Measurements from ENCODE around the gene CEP128.
A peak's percentile ranks its signal among the peaks of the same experiment; 100 is the strongest.
"Not testable (repeated sequence)": the region's sequence is repeated elsewhere in the genome, so short reads cannot be mapped to it uniquely, and the experiment has no call there.

The CEP128 gene

DNA sequence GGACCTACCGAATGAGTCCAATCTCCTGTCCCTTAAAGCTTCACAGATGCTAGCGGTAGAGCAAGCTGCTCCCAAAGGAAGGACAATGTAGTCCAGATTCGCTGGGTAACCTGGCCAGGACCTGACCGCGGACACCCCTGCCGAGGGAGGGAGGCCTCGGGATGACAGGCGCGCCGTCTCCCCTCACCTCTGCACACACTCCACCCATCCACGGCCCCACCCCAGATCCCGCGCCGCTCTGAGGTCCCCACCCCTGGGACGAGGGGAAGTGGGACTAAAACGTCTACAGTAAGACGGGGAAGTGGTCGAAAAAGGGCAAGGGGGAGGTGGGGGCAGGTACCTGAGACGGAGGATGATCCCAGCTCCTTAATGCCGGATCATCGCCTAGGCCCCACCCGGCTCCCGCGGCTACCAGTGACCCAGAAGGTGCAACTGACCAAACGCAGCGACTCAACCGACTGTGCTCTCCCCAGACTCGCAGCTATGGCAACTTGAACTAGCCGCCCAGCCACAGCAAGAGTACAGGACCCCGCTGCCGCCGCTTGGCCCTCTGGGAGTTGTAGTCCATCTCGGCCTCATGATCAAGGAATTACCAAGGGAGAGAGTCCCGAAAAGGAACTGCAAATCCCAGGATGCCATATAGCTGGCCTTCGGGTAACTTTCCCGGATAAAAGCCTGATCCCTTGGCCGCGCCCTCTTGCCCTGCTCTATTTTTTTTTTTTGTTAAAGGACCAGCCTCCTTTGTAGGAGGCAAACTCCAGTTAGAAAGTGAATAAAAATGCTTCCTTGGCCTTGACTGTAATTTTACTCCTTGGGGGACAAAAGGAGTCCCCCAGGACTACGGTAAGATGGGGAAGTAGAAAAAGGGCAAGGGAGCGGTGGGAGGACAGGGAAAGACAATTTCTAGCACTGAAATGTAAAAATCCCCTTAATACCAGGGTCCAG is at the start of gene CEP128:
CEP128 (minus strand) TSS at position 498 of the 945 bp plus-strand sequence.
- peak; percentile 97 for DNase-seq

DNA sequence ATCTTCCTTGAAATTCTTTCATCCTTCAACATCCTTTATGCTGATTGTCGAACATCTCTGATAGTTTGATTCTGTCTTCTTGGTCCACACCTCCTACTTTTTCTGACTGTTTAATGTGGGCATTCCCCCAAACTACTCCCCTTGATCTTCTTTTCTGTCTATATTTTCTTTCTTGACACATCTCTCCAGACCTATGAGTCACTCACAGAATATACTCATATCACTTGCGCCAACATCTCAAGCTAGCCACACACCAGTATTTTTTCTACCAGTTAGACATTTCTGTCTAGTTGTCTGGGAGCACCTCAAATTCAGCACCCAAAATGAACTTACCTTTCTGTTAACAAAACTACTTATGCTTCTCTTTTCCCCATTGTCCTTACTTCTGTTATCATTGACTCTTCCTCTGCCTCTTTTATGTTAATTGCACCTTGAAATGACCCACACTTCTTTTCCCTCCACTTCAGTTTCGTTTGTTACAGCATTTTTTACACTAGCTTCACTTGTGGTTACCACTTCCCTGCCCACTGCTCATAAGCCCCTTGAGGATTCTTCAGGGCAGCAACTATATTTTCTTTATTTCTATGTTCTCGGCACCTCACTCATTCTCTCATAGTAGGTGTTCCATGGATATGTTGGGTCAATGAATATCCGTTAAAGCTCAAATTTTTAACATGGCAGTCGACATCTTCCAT is 47.3 kb upstream of the CEP128 start:
- peak; percentile 71 for DNase-seq

DNA sequence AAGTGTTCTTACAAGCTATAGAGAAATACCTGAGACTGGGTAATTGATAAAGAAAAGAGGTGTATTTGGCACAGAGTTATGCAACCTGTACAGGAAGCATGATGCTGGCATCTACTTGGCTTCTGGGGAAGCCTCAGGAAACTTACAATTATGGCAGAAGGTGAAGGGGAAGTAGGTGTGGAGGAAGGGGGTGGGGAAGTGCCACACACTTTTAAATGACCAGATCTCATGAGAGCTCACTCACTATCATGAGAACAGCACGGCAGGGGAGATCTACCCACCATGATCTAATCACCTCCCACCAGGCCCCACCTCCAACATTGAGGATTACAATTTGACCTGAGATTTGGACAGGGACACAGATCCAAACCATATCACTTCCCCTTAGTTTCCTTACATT is 46.7 kb upstream of the CEP128 start:
- no peak for DNase-seq

DNA sequence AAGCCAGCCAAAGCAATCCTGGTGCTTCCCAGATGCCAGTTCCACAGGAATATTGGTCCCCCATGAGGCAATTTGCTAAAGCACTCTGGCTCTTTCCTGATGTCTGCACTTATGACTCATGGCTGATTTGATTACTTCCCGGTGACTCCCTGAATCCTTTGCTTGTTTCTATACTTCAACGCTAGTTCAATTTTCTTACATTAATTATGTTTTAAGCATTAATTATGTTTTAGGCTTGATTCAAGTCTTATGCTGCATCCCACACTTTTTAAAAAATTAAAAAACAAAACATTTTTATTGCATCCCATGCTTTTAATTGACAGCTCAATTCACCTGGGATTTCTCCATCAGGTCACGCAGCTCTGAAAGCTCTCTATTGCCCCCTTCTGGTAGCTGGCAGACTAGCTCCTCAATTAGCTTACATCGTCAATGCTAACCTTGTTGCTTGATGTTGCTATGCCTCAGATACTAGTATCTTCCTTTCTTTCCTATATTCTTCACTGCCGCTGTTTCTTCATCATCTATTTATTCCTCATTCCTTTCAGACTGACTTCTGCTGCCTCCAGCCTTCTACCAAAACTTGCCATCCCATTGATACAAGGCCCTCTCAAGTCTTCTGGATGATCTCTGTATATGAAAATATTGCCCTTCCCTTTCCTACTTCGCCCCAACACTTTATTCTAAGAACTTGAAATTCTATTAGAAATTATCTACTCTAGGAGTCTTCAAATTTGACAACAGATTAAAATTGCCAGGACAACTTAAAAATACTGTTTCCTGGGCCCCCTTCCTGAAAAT is 45.9 kb upstream of the CEP128 start:
- DNase-seq = peak; percentile 80

DNA sequence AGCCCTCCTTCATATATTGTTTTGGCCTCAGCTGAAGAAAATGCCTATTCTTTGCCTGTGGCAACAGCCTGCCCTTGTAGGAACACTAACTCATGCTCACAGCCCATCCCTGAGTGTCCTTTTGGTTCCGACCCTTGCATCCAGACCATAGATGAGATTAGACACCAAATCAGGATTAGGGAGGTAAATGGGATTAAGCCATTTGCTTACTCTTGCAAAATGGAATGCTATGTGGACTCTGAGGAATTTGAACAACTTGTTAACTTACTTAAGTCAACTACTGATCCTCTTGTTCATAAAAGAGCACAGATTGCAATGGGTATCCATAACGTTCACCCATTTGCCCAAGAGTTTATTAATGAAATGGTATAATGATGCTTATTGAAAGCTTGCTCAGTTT is 41.2 kb upstream of the CEP128 start:
- DNase-seq = no peak

DNA sequence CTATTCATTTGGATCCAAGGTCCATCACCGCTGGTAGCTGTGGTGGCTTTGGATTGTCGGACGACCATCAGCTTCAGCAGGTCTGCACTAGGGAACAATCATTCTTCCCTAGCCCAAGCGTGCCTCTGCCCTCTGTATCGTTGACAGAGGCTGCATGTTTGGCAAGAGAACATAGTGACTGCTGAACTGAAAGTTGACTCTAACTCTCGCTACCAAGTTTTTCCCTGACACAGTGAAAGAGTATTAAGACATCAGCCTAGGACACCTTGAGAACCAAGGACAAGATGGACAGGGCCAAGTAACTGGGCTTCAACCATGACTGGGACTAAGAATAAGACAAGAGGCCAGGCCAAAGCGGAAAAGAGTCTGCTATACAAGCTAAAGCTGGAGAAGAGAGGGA is 40.1 kb upstream of the CEP128 start:
- no peak for DNase-seq

DNA sequence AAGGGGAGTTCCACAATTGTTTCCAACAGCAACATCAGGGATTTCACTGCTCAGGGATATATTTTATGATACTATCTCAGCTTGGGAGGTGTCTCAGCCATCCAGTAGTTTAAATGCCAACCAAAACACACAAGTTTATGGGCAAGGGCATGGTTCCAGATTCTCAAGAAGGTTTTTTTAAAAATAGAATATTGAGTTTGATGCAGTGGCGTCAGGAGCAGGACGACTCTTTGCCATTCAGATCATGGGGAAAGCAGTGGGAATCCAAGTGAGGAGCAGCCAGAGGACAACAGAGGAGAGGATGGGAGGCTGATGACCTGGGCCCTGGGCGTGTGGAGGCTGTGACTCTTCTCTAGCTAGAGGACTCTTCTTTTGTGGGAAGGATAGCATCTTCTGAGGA is 39.6 kb upstream of the CEP128 start:
- DNase-seq = no peak

DNA sequence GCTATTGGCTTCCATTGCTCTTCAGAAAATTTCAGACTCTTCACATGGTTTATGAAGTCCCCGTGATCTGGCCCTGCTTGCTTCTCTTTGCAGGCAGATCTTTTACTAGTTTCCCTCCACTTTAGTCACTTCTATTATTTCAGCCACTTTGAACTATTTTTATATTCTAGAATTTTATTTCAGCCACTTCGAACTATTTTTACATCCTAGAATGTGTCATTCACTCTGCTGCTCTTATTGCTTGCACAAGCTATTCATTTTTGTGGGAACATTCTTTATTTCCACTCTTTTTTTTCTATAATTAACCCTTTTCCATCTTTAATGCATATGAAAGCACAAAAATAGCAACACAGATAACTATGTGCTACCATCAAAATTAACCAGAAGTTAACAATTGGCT is 38.4 kb upstream of the CEP128 start:
- no peak for DNase-seq

DNA sequence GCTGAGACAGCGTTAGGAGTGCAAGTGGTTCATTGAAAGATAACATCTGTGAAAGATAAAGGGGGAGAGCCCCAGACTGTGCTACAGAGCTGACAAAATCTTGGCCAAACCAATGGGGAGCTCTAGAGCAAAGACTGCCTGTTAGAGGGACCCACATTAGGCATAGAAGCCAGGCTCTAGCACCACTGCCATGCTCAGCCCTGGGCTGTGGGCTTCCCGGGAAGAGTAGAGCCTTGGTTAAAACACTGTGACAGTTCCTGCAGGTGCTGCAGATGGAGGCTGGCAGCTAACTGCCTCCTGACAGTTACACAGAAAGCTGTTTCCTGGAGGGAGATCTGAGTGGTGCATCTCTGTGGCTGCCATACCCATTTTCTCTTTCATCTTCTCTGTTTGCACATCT is 36.9 kb upstream of the CEP128 start:
- DNase-seq = peak; percentile 32

DNA sequence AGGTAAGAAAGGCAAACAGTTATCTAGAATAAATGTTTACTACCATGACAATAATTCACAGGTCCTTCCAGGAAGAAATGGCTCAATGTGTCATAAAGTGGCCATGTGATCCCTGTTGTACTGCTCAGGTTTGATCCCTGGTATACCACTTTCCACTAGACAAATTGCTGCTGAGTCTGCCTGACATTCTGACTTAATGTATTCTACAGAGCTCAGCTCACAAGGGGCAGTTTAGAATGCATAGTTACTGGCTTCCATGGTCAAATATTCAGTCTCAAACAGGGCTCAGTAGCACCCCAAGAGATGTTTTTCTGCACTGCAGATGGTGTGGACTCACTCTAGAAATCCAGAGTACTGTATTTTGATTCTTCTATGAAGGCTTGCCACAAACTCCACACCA is 35.7 kb upstream of the CEP128 start:
- DNase-seq = no peak

DNA sequence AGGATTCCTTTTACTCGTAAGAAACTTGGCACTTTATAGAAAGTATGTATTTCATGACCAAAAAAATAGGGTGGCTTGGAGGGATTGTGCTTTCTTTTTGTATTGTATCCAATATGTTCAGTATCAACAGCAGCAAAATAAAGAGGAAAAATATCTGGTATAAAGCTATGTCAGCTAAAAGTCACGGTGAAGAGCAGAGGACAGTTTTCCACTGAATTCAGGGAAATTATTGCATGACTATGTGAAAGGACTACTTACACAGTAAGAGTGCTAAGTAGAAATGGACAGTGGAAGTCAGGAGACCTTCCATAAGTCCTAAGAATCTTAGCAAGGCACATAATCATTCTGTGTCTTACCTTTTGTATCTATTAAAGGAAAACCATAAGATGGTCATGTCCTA is 33.1 kb upstream of the CEP128 start:
- no peak for DNase-seq

DNA sequence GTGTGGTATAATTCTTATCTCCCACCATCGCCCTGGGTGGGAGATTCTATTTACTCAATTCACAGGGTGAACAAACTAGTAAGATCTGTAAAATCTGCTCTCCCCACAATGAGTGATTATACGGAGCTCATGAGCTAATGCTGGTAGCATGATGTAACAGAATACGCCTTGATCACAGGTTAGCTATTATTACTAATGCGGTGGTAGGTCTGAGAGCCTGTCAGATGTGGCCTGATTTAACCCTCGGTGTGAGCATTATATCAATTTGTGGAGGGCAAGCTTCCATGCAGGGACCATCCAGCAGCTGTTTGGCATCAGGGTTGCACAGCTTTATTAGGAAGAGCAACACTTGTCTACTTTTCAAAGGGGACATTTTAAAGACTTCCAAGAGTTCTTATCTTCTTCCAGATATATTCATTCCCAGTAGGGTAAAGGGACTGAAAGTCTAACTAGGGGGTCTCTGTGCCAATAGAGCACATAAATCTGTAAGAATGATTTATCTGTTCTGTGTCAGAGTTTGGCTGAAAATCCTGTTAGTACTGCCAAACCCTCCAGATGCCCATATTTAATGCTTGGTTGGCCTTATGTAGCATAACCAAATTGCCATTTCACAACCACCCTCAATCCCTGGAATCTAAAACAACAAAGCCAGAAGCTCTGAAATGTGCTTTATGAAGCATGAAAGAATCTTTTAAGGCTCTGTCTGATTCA is 32.5 kb upstream of the CEP128 start:
- peak; percentile 39 for DNase-seq

DNA sequence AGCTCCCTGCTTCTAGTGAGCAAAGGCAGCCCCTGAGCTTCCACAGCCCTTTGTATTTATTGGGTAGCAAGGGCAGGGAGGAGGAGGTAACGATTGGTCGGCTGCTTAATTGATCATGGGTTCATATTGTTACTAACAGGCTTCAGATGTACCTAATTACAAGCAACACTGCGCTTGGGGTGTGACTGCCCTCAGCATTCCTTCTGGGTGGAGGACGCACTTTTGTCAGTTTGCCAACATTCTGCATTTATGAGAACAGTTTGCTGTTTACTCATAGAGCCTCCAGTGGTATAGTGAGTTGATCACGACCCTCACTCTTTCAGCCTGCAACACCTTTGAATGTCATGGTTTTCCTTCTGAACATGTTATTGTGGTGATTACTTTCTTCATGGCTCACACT is 23.5 kb upstream of the CEP128 start:
- DNase-seq = no peak

DNA sequence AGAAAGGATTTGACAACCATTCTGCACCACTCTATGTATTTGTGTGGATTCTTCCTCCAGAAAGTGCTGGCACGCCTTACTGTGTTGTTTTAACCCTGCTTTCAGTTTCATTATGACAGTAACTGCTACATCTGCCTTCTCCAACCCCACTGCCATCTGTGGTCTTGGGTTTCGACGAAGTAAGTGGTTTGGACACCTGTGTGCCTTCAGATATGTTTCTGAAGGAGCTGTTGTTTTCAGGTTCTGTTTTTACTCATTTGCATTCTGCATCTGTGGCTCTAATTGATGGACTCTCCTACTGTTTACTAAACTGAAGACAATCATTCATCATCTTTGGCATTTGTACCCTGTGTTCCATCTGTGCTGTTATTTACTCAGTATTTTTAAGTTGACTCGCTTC is 18.0 kb upstream of the CEP128 start:
- peak; percentile 96 for DNase-seq

DNA sequence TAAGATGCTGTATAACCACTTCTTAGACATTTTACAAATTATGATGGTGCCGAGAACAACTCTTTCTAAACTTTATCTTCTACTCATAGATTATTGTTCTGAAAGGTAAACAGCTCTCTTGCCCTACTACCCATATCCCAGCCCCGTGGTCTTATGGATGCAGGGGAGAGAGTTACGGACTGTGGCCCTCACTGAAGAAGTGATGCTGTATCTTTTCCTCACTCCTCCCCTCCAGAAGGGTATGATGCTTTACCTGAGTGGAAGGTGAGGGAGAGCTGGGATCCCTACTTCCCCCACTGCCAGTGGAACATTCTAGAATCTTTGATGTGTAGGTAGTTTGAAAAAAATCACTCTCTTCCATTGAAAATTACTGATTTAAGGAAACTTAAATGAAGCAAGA is 17.4 kb upstream of the CEP128 start:
- no peak for DNase-seq

DNA sequence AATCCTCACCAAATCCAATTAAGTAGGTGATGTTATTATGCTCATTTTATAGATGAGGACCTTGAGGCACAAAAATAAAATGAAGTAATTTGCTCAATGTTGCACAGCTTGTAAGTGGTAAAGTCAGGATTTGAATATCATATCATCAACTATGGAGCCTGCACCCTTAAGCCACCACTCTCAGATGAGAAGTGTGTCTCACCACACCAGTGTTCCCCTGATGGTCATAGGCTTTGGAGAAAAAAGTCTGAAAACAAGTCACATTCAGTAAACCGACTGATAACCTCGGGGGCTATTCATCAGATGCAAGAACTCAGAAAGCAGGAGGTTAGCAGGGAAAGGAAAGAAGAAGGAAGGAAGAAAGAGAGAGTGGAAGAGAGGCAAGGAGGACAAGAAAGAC is 16.7 kb upstream of the CEP128 start:
- no peak for DNase-seq

DNA sequence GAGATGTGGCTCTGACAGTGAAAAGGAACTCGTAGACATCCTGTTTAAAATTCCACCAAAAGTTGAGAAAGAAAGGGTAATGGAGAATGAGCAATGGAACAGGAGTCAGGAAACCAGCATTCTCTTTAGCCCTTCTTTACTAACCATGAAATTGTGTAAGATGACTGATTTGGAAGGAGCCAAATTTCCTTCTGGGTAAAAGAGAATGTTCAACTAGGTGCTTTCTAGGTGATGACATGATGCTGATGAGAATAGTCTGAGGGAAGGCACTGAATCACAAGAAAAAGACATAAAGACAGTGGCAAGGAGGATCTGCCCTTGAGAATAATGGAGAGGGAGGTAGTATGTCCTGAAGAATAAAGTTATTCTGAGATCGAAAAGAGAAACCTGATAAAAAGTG is 16.1 kb upstream of the CEP128 start:
- no peak for DNase-seq

DNA sequence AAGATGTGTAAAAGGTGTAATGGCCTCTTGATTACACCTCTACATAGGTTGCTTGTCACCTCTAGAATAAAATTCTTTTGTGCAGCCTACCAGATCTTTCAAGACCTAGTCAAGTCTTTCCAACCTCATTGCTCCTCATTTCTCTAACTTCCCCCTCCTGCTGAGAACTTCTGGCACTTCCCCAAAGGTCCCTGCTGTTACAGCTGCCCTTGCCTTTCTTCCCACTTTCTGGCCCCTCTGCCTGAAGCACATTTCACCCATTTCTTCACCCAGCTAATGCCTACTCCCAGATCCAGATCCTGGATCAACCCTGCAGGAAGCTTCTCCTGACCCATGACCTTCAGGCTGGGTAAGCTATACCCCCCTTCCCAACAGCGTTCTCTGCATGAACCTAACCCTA is 15.4 kb upstream of the CEP128 start:
- no peak for DNase-seq

DNA sequence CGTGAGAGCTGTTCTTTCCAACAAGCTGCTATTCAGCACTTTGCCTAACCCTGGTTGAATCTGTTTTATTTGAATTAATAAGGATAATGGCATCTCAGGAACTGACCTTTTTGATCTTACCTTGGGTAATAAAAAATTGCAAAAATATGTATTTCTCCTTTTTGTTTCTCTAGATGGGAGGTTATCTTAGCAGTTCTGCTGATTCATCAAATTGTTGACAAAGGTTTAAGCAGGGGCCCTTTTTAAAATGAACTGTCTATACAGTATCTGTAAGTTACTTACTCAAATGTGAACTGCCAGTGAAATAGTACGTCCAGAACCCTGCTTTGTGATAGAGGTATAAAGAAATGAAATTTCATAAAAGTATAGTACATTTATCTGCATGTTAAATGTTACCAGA is 14.6 kb upstream of the CEP128 start:
- DNase-seq = no peak

DNA sequence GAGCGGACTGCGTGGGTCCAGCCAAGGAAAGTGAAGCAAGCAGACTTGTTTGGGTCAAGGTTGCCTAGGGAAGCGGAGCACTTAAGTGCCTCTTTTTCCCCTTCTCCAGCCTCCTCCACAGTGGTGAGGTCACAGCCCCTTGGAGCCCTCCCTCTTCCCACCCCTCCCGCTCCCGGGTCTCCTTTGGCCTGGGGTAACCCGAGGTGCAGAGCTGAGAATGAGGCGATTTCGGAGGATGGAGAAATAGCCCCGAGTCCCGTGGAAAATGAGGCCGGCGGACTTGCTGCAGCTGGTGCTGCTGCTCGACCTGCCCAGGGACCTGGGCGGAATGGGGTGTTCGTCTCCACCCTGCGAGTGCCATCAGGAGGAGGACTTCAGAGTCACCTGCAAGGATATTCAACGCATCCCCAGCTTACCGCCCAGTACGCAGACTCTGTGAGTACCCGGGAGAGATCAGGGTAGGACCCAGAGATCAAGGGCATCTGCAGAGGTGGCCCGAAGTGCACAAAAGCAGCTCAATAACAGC is 13.9 kb upstream of the CEP128 start, which contains the start of gene TSHR:
TSHR (plus strand) TSS at position 206 of the 526 bp plus-strand sequence; CDS start at position 266, 60 bp downstream.
- DNase-seq = no peak

DNA sequence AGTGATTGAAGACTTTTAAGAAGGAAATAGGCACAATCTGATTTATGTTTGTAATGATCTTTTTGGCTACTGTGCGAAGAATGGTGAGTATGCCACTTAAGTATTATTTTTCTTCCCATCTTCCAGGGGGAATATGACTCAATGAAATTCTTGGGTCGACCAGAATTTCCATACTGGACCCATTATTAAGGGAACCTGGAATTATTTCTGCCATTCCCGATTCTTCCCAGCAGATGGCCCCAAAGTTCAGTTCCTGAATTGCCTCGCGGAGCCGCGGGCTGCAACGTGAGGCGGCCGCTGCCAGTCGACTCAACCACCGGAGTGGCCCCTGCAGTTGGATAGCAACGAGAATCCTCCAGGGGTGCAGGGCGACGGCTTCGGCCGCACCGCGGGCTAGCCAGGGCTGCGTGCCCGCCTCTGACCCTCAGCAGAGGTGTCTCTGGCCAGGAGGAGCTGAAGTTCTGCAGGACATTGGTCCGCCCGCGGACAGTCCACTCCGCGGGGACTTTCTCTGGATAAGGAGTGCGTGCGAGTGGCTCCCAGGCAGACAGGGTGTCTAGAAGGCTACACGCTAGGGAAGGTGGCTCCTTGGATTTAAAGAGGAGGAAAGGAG is 13.3 kb upstream of the CEP128 start:
- DNase-seq = peak; percentile 78

DNA sequence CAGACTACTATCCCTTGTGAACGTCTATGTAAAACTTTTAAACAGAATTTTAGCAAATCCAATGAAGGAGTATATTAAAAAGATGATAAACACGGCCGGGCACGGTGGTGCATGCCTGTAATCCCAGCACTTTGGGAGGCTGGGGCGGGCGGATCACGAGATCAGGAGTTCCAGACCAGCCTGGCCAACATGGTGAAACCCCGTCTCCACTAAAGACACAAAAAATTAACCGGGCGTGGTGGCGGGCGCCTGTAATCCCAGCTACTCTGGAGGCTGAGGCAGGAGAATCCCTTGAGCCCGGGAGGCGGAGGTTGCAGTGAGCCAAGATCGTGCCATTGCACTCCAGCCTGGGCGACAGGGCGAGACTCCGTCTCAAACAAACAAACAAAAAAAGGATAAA is 11.7 kb upstream of the CEP128 start:
- not testable (repeated sequence) for DNase-seq

Measured in activated CD4-positive, alpha-beta T cell treated with anti-CD3 and anti-CD28 coated beads, Interleukin-2, amount 50 U/mL, for 16 hours (primary cell).